NCI-H1092 (cell line): ENCODE data around the gene ATL1.

Experiments used
- DNase-seq: peaks from one replicate; lab custom pipeline; 2025; lab: John Stamatoyannopoulos, UW

Gene ATL1

GRCh38 chr14:50559990-50560930 is at the start of gene ATL1:
Gene ATL1, plus strand, starts transcription at chr14:50560145. Its CDS starts 121 bp downstream, at chr14:50560266.
- DNase-seq, result peak; percentile 79

- DNase-seq, result no peak
Measured at GRCh38 chr14:50510157-50510556, 49.8 kb upstream of the ATL1 start.

GRCh38 chr14:50512463-50512862 is 47.5 kb upstream of the ATL1 start:
- DNase-seq, result no peak

GRCh38 chr14:50516091-50516490 is 43.9 kb upstream of the ATL1 start:
- no peak for DNase-seq

- no peak for DNase-seq
Measured at GRCh38 chr14:50520947-50521815, 38.8 kb upstream of the ATL1 start.

- no peak for DNase-seq
Measured at GRCh38 chr14:50521912-50522341, 38.0 kb upstream of the ATL1 start.

- DNase-seq, result no peak
Measured at GRCh38 chr14:50523271-50524041, 36.5 kb upstream of the ATL1 start.

- DNase-seq, result no peak
Measured at GRCh38 chr14:50524060-50524459, 35.9 kb upstream of the ATL1 start.

GRCh38 chr14:50524731-50525515 is 35.0 kb upstream of the ATL1 start:
- no peak for DNase-seq

- no peak for DNase-seq
Measured at GRCh38 chr14:50528000-50528399, 31.9 kb upstream of the ATL1 start.

- no peak for DNase-seq
Measured at GRCh38 chr14:50529288-50530179, 30.4 kb upstream of the ATL1 start.

GRCh38 chr14:50530358-50530757 is 29.6 kb upstream of the ATL1 start:
- DNase-seq, result no peak

GRCh38 chr14:50530794-50531365 is 29.1 kb upstream of the ATL1 start:
- DNase-seq, result no peak

GRCh38 chr14:50531595-50532501 is 28.1 kb upstream of the ATL1 start:
- peak; percentile 60 for DNase-seq

- DNase-seq, result peak; percentile 87
Measured at GRCh38 chr14:50532502-50533240, 27.3 kb upstream of the ATL1 start, which contains the start of gene MAP4K5. Gene MAP4K5, minus strand, starts transcription at chr14:50532569. Its CDS starts 520 bp downstream, at chr14:50532049.

- DNase-seq, result no peak
Measured at GRCh38 chr14:50533241-50533705, 26.7 kb upstream of the ATL1 start.

- no peak for DNase-seq
Measured at GRCh38 chr14:50533806-50534205, 26.1 kb upstream of the ATL1 start.

GRCh38 chr14:50534416-50534815 is 25.5 kb upstream of the ATL1 start:
- DNase-seq, result no peak
